NCI-H1436 (cell line): ENCODE measurements around the gene LMF1.

Source experiments
- DNase-seq: peaks from one replicate; lab custom pipeline; 2025; lab: John Stamatoyannopoulos, UW

The LMF1 gene

GRCh38 chr16:1002399-1003166 lies 31.8 kb upstream of the LMF1 start:
- no peak for DNase-seq

GRCh38 chr16:1001096-1001495 lies 30.3 kb upstream of the LMF1 start:
- no peak for DNase-seq

- DNase-seq, result no peak
Measured at GRCh38 chr16:1000608-1001007, 29.8 kb upstream of the LMF1 start.

GRCh38 chr16:999677-1000076 lies 28.9 kb upstream of the LMF1 start:
- no peak for DNase-seq

- no peak for DNase-seq
Measured at GRCh38 chr16:998615-999014, 27.8 kb upstream of the LMF1 start.

- no peak for DNase-seq
Measured at GRCh38 chr16:998211-998610, 27.4 kb upstream of the LMF1 start.

- DNase-seq, result no peak
Measured at GRCh38 chr16:997440-998051, 26.8 kb upstream of the LMF1 start.

GRCh38 chr16:996681-997080 lies 25.9 kb upstream of the LMF1 start:
- no peak for DNase-seq

GRCh38 chr16:995783-996182 lies 25.0 kb upstream of the LMF1 start:
- DNase-seq, result no peak

- no peak for DNase-seq
Measured at GRCh38 chr16:995087-995486, 24.3 kb upstream of the LMF1 start.

- DNase-seq, result no peak
Measured at GRCh38 chr16:993731-994130, 22.9 kb upstream of the LMF1 start.

GRCh38 chr16:991773-992172 lies 21.0 kb upstream of the LMF1 start:
- DNase-seq, result no peak

GRCh38 chr16:991345-991744 lies 20.6 kb upstream of the LMF1 start:
- DNase-seq, result no peak

GRCh38 chr16:990516-991291 lies 19.9 kb upstream of the LMF1 start:
- no peak for DNase-seq

- no peak for DNase-seq
Measured at GRCh38 chr16:989354-989814, 18.6 kb upstream of the LMF1 start.

GRCh38 chr16:988471-989353 lies 17.9 kb upstream of the LMF1 start:
- no peak for DNase-seq

GRCh38 chr16:987906-988305 lies 17.1 kb upstream of the LMF1 start:
- DNase-seq, result no peak

GRCh38 chr16:986925-987582 lies 16.3 kb upstream of the LMF1 start:
- no peak for DNase-seq

- no peak for DNase-seq
Measured at GRCh38 chr16:986411-986810, 15.6 kb upstream of the LMF1 start.

- DNase-seq, result no peak
Measured at GRCh38 chr16:985646-986400, 15.0 kb upstream of the LMF1 start.
